Colonic mucosa (tissue), 4 donors: ENCODE measurements around the gene MIS18BP1. TPM values are rescaled to one million over a fixed set of nuclear protein-coding genes. Genes with fewer than 3 reads are reported as not detected.

Source experiments
- DNase-seq: peaks from one replicate; pipeline ENCODE4 v3.0.0-alpha.2; 2020
- H3K27ac ChIP-seq: fragments of 200-600 bp; one replicate; pipeline ENCODE4 v1.8.0; 2021
- H3K27me3 ChIP-seq: fragments of 200-600 bp; one replicate; pipeline ENCODE4 v1.8.0; 2021
- H3K36me3 ChIP-seq: fragments of 200-600 bp; one replicate; pipeline ENCODE4 v1.8.0; 2021
- H3K4me1 ChIP-seq: fragments of 200-600 bp; one replicate; pipeline ENCODE4 v1.8.0; 2021; ENCODE audit warnings: mild to moderate bottlenecking
- H3K4me3 ChIP-seq: fragments of 200-600 bp; one replicate; pipeline ENCODE4 v1.8.0; 2021
- H3K9ac ChIP-seq, 2 donors: one replicate each; pipeline ENCODE4 v1.7.0; 2013; ENCODE audit warnings: control low read depth in 2 of 2, low read depth in 2 of 2, low read length in 2 of 2
- H3K9me3 ChIP-seq: fragments of 200-600 bp; one replicate; pipeline ENCODE4 v1.8.0; 2021
- intact Hi-C: fragments of 100-400 bp; cut with DNase I; formaldehyde crosslinking; loops from one replicate; pipeline ENCODE4 v1.14.1; 2022
- total RNA-seq, 2 donors: library from RNA; stranded (reverse); fragmentation: NEBNext Ultra II Directional in 1 of 2; extraction: Animal tissue kit (Norgen Biotek cat#: 25700) in 1 of 2; gene quantifications; one replicate each; pipeline ENCODE4 v1.2.1, GENCODE V29; 2021
- TF ChIP-seq, protein P1 (sequence below): fragments of 200-600 bp; IDR thresholded peaks from one replicate; pipeline ENCODE4 v1.8.0; 2022; ENCODE audit warnings: antibody characterized with exemption, mild to moderate bottlenecking
- donor health status: healthy.
- donor health status: DM: no; HTN: no; CAD: no.
- donor health status: DM: no; HTN: no; CAD: no.

MIS18BP1 gene
- total RNA-seq, 2 donors from 2014 or later: 18.8 to 30.0 TPM

DNA sequence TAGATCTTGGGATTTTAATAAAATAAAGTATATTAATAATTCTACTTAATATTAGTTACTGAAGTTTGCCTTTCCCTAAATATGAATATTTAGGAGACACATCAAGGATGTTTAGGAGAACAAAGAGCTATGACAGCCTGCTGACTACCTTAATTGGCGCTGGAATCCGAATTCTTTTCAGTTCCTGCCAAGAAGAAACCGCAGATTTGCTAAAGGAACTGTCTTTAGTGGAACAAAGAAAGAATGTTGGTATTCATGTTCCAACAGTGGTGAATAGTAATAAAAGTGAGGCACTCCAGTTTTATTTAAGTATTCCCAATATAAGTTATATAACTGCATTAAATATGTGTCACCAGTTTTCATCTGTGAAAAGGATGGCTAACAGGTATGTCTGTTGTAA lies 54.5 kb downstream of the MIS18BP1 start:
- H3K9me3 ChIP-seq: no peaks in the 10 kb centered on the region
- no peak overlapping the region for H3K9ac ChIP-seq
- intact Hi-C loops: no loop called here
- DNase-seq: no peak
- TF ChIP-seq, protein P1, sequence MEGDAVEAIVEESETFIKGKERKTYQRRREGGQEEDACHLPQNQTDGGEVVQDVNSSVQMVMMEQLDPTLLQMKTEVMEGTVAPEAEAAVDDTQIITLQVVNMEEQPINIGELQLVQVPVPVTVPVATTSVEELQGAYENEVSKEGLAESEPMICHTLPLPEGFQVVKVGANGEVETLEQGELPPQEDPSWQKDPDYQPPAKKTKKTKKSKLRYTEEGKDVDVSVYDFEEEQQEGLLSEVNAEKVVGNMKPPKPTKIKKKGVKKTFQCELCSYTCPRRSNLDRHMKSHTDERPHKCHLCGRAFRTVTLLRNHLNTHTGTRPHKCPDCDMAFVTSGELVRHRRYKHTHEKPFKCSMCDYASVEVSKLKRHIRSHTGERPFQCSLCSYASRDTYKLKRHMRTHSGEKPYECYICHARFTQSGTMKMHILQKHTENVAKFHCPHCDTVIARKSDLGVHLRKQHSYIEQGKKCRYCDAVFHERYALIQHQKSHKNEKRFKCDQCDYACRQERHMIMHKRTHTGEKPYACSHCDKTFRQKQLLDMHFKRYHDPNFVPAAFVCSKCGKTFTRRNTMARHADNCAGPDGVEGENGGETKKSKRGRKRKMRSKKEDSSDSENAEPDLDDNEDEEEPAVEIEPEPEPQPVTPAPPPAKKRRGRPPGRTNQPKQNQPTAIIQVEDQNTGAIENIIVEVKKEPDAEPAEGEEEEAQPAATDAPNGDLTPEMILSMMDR: no peak
- no peaks in the 10 kb centered on the region for H3K36me3 ChIP-seq
- no peak overlapping the region for H3K27ac ChIP-seq
- H3K27me3 ChIP-seq: no peaks in the 10 kb centered on the region
- no peak overlapping the region for H3K4me3 ChIP-seq
- H3K4me1 ChIP-seq: no peaks in the 10 kb centered on the region

- H3K4me1 ChIP-seq: no peaks in the 10 kb centered on the region
- TF ChIP-seq, protein P1: no peak
- no peak overlapping the region for H3K9ac ChIP-seq
- no peaks in the 10 kb centered on the region for H3K9me3 ChIP-seq
- no peaks in the 10 kb centered on the region for H3K36me3 ChIP-seq
- intact Hi-C loops: no loop called here
- DNase-seq: no peak
- no peak overlapping the region for H3K27ac ChIP-seq
- no peak overlapping the region for H3K4me3 ChIP-seq
- no peaks in the 10 kb centered on the region for H3K27me3 ChIP-seq
Measured at GRCh38 chr14:45194964-45195363, 58.0 kb downstream of the MIS18BP1 start.

DNA sequence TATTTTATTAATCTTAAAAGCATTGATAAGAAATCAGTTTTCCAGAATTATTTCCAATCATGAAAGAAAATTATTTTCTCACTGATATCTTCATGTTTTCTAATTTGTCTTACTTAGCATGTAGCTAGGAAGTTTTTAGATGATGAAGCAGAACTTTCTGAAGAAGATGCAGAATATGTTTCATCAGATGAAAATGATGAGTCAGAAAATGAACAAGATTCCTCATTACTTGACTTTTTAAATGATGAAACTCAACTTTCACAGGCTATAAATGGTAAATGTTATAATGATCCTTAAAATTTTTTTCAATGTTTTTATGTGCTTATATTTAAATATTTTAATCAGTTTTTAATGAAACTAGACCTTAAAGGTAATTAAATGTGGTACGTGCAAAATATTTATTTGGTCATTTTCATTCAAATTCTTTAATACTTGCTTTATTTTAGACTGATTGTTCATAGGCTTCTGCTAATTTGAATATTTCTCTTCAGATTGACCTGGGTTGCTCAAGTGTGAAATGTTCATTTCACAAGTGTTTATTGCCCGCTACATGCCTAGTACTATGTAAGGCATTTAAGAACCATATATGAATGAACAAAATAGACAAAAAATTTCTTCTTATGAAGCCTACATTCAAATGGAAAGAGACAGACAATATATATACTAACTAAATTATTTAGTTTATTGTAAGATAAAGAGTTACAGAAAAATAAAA lies 67.7 kb downstream of the MIS18BP1 start:
- Histone ChIP-seq H3K9me3 (no peaks in the 10 kb centered on the region), H3K27ac (no peak overlapping the region), H3K4me3 (no peak overlapping the region), H3K4me1 (no peaks in the 10 kb centered on the region), H3K9ac (no peak overlapping the region), H3K27me3 (no peaks in the 10 kb centered on the region), H3K36me3 (no peaks in the 10 kb centered on the region)
- DNase-seq: no peak
- TF ChIP-seq, protein P1: no peak
- intact Hi-C loops: no loop called here

DNA sequence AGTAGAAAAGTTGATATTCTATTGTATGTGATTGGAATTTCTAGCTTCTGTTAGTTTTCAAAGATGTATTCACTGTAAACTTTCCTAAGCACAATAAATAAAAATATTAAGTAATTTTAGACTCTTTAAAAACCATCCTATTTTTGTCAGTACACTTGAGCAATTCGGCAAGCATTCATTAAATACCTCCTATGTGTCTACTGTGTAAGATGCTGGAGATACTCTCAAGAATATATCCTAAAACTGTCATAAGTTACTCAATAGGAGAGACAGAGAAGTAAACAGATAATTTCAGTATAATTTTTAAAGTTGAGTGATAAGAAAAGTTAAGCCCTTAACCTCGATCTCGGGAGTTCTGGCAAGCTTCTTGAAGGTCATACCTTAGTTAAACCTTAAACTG lies 71.2 kb downstream of the MIS18BP1 start:
- Histone ChIP-seq H3K9me3 (no peaks in the 10 kb centered on the region), H3K27ac (no peak overlapping the region), H3K9ac (no peak overlapping the region), H3K4me3 (no peak overlapping the region), H3K4me1 (no peaks in the 10 kb centered on the region), H3K27me3 (no peaks in the 10 kb centered on the region), H3K36me3 (no peaks in the 10 kb centered on the region)
- no peak for DNase-seq
- intact Hi-C loops: no loop called here
- TF ChIP-seq, protein P1: no peak

DNA sequence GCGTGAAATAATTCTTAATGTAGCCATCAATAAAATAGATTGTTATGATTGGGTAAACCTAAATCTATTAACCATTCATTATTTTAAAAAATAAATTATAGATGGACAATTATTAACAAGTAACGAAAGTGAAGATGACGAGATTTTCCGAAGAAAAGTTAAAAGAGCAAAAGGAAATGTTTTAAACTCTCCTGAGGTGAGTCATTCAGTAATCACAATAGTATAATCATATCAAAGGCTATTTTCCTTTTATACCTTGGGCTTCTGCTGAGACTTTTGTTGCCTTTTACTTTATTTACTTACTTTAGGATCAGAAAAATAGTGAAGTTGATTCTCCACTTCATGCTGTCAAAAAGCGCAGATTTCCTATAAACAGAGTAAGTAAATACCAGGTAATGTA lies 71.7 kb downstream of the MIS18BP1 start:
- no peaks in the 10 kb centered on the region for H3K36me3 ChIP-seq
- H3K27ac ChIP-seq: no peak overlapping the region
- no peaks in the 10 kb centered on the region for H3K27me3 ChIP-seq
- TF ChIP-seq, protein P1: no peak
- intact Hi-C loops: no loop called here
- H3K4me3 ChIP-seq: no peak overlapping the region
- no peaks in the 10 kb centered on the region for H3K9me3 ChIP-seq
- DNase-seq: no peak
- H3K9ac ChIP-seq: no peak overlapping the region
- no peaks in the 10 kb centered on the region for H3K4me1 ChIP-seq
